ENCODE measurements around the gene TATDN2.

DNA sequence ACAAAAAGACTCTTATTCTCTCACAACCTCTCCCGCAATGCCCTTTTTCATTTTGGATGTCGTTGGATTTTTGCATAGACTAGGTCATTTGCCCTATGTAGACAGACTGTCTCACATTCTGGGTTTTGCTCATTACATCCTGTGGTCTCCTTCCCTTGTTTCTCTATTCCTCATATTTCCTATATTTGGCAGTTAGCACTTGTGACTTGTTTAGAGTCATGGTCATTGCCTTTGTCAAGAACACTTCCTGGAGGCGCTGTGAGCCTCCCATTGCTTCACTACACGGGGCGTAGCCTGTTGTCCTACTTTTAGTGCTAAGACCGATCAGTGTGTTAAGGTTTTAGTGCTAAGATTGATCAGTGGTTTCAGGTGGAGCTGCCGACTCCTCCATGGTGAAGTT is 16.1 kb upstream of the TATDN2 start:
- TF ChIP-seq, protein P1, sequence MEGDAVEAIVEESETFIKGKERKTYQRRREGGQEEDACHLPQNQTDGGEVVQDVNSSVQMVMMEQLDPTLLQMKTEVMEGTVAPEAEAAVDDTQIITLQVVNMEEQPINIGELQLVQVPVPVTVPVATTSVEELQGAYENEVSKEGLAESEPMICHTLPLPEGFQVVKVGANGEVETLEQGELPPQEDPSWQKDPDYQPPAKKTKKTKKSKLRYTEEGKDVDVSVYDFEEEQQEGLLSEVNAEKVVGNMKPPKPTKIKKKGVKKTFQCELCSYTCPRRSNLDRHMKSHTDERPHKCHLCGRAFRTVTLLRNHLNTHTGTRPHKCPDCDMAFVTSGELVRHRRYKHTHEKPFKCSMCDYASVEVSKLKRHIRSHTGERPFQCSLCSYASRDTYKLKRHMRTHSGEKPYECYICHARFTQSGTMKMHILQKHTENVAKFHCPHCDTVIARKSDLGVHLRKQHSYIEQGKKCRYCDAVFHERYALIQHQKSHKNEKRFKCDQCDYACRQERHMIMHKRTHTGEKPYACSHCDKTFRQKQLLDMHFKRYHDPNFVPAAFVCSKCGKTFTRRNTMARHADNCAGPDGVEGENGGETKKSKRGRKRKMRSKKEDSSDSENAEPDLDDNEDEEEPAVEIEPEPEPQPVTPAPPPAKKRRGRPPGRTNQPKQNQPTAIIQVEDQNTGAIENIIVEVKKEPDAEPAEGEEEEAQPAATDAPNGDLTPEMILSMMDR (conservative IDR thresholded peaks at IDR 0.05) = no peak
- no peak for TF ChIP-seq ZFX (IDR thresholded peaks at IDR 0.05)

Measured in C4-2B (cell line).